GM23338 (cell line): ENCODE measurements around the gene CELSR1.

ENCODE experiments used
- CREB1 ChIP-seq: fragments of 250-450 bp; sonication (Bioruptor Pico); IDR thresholded peaks from 2 replicates; pipeline ENCODE4 v1.5.0; 2020; ENCODE audit warnings: low read depth, mild to moderate bottlenecking, moderate library complexity
- EZH2 ChIP-seq: fragments of 200-600 bp; sonication (generic); IDR thresholded peaks from one replicate; pipeline ENCODE4 v1.8.0; 2017; ENCODE audit warnings: antibody characterized with exemption, mild to moderate bottlenecking, low read depth; ENCODE audit not compliant: unreplicated experiment
- EZH2phosphoT487 ChIP-seq: fragments of 200-600 bp; sonication (generic); IDR thresholded peaks from one replicate; pipeline ENCODE4 v1.8.1; 2018; ENCODE audit warnings: antibody characterized with exemption; ENCODE audit not compliant: unreplicated experiment
- JUNB ChIP-seq: IDR thresholded peaks from one replicate; pipeline ENCODE4 v1.6.1; 2016; ENCODE audit warnings: antibody characterized with exemption; ENCODE audit not compliant: unreplicated experiment
- POLR2AphosphoS5 ChIP-seq: IDR thresholded peaks from 2 replicates; pipeline ENCODE4 v1.6.1; 2016; ENCODE audit warnings: antibody characterized with exemption, low read depth
- STAT1 ChIP-seq: IDR thresholded peaks from one replicate; pipeline ENCODE4 v1.6.1; 2016; ENCODE audit warnings: antibody characterized with exemption; ENCODE audit not compliant: unreplicated experiment
- TF ChIP-seq, protein P1 (sequence below), 2 experiments: fragments of 200-600 bp in 1 of 2; sonication (generic) in 1 of 2; conservative IDR thresholded peaks; 2 replicates each; pipeline versions ENCODE4 v1.5.1 to v1.6.1; 2016 to 2017; ENCODE audit warnings: antibody characterized with exemption in 2 of 2, low read depth in 2 of 2, mild to moderate bottlenecking in 2 of 2, moderate library complexity in 1 of 2
- TF ChIP-seq, protein P2 (sequence below): IDR thresholded peaks from one replicate; pipeline ENCODE4 v1.6.1; 2018; ENCODE audit warnings: antibody characterized with exemption; ENCODE audit not compliant: unreplicated experiment

DNA sequence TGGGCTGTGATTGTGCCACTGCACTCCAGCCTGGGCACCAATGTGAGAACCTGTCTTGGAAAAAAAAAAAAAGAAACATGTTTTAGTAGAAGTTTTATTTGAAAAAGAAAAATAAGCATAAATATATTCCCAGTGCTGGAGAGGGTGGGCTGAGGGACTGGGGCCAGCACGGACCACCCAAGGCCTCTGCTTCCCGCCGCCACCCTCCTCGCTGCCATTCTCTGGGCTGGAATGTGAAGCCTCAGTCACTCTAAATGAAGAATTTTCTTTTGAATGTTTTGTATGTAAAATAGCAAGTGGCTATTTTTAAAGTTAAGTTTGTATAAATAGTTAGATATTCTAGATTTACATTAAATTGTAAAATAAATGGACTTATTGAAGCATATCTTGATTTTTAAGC lies 207.0 kb downstream of the CELSR1 start:
- no peak for TF ChIP-seq POLR2AphosphoS5
- TF ChIP-seq, protein P1, sequence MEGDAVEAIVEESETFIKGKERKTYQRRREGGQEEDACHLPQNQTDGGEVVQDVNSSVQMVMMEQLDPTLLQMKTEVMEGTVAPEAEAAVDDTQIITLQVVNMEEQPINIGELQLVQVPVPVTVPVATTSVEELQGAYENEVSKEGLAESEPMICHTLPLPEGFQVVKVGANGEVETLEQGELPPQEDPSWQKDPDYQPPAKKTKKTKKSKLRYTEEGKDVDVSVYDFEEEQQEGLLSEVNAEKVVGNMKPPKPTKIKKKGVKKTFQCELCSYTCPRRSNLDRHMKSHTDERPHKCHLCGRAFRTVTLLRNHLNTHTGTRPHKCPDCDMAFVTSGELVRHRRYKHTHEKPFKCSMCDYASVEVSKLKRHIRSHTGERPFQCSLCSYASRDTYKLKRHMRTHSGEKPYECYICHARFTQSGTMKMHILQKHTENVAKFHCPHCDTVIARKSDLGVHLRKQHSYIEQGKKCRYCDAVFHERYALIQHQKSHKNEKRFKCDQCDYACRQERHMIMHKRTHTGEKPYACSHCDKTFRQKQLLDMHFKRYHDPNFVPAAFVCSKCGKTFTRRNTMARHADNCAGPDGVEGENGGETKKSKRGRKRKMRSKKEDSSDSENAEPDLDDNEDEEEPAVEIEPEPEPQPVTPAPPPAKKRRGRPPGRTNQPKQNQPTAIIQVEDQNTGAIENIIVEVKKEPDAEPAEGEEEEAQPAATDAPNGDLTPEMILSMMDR (conservative IDR thresholded peaks at IDR 0.05; ENCODE audit: low read depth in 2 of 2): no peak
- TF ChIP-seq EZH2phosphoT487: no peak
- no peak for TF ChIP-seq CREB1 (CRISPR knock-in tag)
- TF ChIP-seq EZH2: no peak
- TF ChIP-seq, protein P2, sequence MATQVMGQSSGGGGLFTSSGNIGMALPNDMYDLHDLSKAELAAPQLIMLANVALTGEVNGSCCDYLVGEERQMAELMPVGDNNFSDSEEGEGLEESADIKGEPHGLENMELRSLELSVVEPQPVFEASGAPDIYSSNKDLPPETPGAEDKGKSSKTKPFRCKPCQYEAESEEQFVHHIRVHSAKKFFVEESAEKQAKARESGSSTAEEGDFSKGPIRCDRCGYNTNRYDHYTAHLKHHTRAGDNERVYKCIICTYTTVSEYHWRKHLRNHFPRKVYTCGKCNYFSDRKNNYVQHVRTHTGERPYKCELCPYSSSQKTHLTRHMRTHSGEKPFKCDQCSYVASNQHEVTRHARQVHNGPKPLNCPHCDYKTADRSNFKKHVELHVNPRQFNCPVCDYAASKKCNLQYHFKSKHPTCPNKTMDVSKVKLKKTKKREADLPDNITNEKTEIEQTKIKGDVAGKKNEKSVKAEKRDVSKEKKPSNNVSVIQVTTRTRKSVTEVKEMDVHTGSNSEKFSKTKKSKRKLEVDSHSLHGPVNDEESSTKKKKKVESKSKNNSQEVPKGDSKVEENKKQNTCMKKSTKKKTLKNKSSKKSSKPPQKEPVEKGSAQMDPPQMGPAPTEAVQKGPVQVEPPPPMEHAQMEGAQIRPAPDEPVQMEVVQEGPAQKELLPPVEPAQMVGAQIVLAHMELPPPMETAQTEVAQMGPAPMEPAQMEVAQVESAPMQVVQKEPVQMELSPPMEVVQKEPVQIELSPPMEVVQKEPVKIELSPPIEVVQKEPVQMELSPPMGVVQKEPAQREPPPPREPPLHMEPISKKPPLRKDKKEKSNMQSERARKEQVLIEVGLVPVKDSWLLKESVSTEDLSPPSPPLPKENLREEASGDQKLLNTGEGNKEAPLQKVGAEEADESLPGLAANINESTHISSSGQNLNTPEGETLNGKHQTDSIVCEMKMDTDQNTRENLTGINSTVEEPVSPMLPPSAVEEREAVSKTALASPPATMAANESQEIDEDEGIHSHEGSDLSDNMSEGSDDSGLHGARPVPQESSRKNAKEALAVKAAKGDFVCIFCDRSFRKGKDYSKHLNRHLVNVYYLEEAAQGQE: no peak
- TF ChIP-seq STAT1: no peak
- TF ChIP-seq JUNB: no peak
